ENCODE data around the gene KSR1. TPM values are rescaled to one million over a fixed set of nuclear protein-coding genes. Genes with fewer than 3 reads are reported as not detected.
"Not testable (repeated sequence)": the region's sequence is repeated elsewhere in the genome, so short reads cannot be mapped to it uniquely, and the experiment has no call there.

The KSR1 gene
- total RNA-seq, 3 donors from 2014 or later = 14.1 to 36.4 (median 24.0) TPM

- Histone ChIP-seq H3K27me3 (no peaks in the 10 kb centered on the region), H3K4me1 (no peaks in the 10 kb centered on the region), H3K36me3 (no peaks in the 10 kb centered on the region), H3K4me3 (no peak overlapping the region), H3K27ac (no peak overlapping the region), H3K9me3 (no peaks in the 10 kb centered on the region)
- TF ChIP-seq POLR2AphosphoS5 (IDR thresholded peaks at IDR 0.05) (no peak), POLR2A (IDR thresholded peaks at IDR 0.05) (no peak)
- TF ChIP-seq, protein P1, sequence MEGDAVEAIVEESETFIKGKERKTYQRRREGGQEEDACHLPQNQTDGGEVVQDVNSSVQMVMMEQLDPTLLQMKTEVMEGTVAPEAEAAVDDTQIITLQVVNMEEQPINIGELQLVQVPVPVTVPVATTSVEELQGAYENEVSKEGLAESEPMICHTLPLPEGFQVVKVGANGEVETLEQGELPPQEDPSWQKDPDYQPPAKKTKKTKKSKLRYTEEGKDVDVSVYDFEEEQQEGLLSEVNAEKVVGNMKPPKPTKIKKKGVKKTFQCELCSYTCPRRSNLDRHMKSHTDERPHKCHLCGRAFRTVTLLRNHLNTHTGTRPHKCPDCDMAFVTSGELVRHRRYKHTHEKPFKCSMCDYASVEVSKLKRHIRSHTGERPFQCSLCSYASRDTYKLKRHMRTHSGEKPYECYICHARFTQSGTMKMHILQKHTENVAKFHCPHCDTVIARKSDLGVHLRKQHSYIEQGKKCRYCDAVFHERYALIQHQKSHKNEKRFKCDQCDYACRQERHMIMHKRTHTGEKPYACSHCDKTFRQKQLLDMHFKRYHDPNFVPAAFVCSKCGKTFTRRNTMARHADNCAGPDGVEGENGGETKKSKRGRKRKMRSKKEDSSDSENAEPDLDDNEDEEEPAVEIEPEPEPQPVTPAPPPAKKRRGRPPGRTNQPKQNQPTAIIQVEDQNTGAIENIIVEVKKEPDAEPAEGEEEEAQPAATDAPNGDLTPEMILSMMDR (IDR thresholded peaks at IDR 0.05) = no peak
- intact Hi-C loops (cut with DNase I; ENCODE audit: low total_unique reads) = no loop called here
- no peak for DNase-seq (ENCODE audit: low spot score in 2 of 2)
Measured at GRCh38 chr17:27669136-27669535, 212.9 kb downstream of the KSR1 start.

DNA sequence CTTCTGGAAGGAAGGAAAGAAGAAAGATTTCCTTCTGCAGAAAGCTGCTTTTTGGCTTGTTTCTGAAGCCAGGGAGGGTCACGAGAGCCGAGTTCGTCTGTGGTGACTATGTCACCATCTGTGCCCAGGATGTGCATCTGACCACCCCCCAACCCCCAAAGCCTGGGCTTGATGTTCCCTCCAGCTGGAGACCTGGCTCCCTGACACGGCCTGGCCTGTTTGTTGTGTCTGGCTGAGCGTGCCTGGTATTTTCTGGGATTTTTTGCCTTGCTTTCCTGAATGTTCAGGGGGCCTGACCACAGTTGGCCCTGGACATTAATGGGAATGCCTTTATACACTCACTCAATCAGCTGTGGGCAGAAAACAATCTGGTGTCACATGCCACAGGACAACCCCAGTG lies 213.6 kb downstream of the KSR1 start:
- no peaks in the 10 kb centered on the region for H3K4me1 ChIP-seq
- H3K27ac ChIP-seq = no peak overlapping the region
- no peak for DNase-seq (ENCODE audit: low spot score in 2 of 2)
- intact Hi-C loops (cut with DNase I; ENCODE audit: low total_unique reads) = no loop called here
- H3K9me3 ChIP-seq = no peaks in the 10 kb centered on the region
- H3K4me3 ChIP-seq = no peak overlapping the region
- no peaks in the 10 kb centered on the region for H3K27me3 ChIP-seq
- no peaks in the 10 kb centered on the region for H3K36me3 ChIP-seq
- no peak for TF ChIP-seq POLR2A (IDR thresholded peaks at IDR 0.05)
- no peak for TF ChIP-seq POLR2AphosphoS5 (IDR thresholded peaks at IDR 0.05)
- TF ChIP-seq, protein P1 (IDR thresholded peaks at IDR 0.05) = no peak

- TF ChIP-seq POLR2A (IDR thresholded peaks at IDR 0.05) = no peak
- TF ChIP-seq, protein P1 (IDR thresholded peaks at IDR 0.05) = no peak
- TF ChIP-seq POLR2AphosphoS5 (IDR thresholded peaks at IDR 0.05) = no peak
- intact Hi-C loops (cut with DNase I; ENCODE audit: low total_unique reads) = no loop called here
Measured at GRCh38 chr17:27670791-27671590, 214.7 kb downstream of the KSR1 start.

GRCh38 chr17:27671591-27671910 lies 215.3 kb downstream of the KSR1 start:
- Histone ChIP-seq H3K9me3 (no peaks in the 10 kb centered on the region), H3K27ac (no peak overlapping the region), H3K27me3 (no peaks in the 10 kb centered on the region), H3K36me3 (no peaks in the 10 kb centered on the region), H3K4me3 (no peak overlapping the region), H3K4me1 (no peaks in the 10 kb centered on the region)
- TF ChIP-seq POLR2A (IDR thresholded peaks at IDR 0.05) (no peak), POLR2AphosphoS5 (IDR thresholded peaks at IDR 0.05) (no peak)
- TF ChIP-seq, protein P1 (IDR thresholded peaks at IDR 0.05) = no peak
- intact Hi-C loops (cut with DNase I; ENCODE audit: low total_unique reads) = no loop called here
- no peak for DNase-seq (ENCODE audit: low spot score in 2 of 2)

More at GRCh38 chr17:27670791-27671590, 214.7 kb downstream of the KSR1 start:
- Histone ChIP-seq H3K27ac (no peak overlapping the region), H3K4me3 (no peak overlapping the region), H3K4me1 (no peaks in the 10 kb centered on the region), H3K36me3 (no peaks in the 10 kb centered on the region), H3K27me3 (no peaks in the 10 kb centered on the region), H3K9me3 (no peaks in the 10 kb centered on the region)
- DNase-seq (ENCODE audit: low spot score in 2 of 2) = no peak

- H3K27ac ChIP-seq; H3K9me3 ChIP-seq; H3K27me3 ChIP-seq; DNase-seq (ENCODE audit: low spot score in 2 of 2); H3K36me3 ChIP-seq; intact Hi-C loops (cut with DNase I; ENCODE audit: low total_unique reads); H3K4me1 ChIP-seq; H3K4me3 ChIP-seq: not testable (repeated sequence)
Measured at GRCh38 chr17:27671977-27672480, 215.8 kb downstream of the KSR1 start.

All from breast epithelium (tissue), 4 donors.